ENCODE measurements around the gene ZNF469.

DNA sequence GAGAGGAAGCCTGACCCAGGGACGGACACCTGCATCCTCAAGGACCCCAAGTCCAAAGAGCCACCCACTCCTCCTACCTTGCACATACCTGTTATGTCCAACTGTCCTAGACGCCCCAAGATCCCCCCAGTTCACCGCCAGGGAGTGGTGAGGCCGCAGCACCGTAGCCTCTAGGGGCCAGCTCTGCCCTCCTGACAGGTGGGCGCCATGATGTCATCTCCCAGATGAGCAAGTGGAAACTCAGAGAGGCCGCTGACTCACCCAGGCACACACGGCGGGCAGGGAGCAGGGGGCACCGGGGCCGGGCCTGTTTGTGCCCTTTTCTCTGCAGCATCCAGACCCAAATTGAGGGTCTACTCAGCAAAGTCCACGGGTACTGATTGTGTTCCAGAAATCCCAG is 4.8 kb upstream of the ZNF469 start:
- TF ChIP-seq, protein P1, sequence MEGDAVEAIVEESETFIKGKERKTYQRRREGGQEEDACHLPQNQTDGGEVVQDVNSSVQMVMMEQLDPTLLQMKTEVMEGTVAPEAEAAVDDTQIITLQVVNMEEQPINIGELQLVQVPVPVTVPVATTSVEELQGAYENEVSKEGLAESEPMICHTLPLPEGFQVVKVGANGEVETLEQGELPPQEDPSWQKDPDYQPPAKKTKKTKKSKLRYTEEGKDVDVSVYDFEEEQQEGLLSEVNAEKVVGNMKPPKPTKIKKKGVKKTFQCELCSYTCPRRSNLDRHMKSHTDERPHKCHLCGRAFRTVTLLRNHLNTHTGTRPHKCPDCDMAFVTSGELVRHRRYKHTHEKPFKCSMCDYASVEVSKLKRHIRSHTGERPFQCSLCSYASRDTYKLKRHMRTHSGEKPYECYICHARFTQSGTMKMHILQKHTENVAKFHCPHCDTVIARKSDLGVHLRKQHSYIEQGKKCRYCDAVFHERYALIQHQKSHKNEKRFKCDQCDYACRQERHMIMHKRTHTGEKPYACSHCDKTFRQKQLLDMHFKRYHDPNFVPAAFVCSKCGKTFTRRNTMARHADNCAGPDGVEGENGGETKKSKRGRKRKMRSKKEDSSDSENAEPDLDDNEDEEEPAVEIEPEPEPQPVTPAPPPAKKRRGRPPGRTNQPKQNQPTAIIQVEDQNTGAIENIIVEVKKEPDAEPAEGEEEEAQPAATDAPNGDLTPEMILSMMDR (conservative IDR thresholded peaks at IDR 0.05), result no peak
- TF ChIP-seq ZFX (IDR thresholded peaks at IDR 0.05), result no peak

Measured in C4-2B (cell line).